ENCODE data around the gene NMS. TPM values are rescaled to one million over a fixed set of nuclear protein-coding genes. Genes with fewer than 3 reads are reported as not detected.

NMS gene
- total and polyA plus RNA-seq, 2 donors (not counting 1 experiment from before 2014, with no cell fraction given) = not detected

GRCh38 chr2:100502782-100503181 is 32.5 kb downstream of the NMS start:
- Histone ChIP-seq H3K27me3 (replicated peaks in 1 of 4; ENCODE audit: control extremely low read depth in 1 of 4, control insufficient read depth in 3 of 4, insufficient read depth in 4 of 4, low read length in 3 of 4) (peaks cover 0 to 13% (median 4%) of the 10 kb centered on the region in 4 experiments), H3K9ac (ENCODE audit: low read length) (no peak overlapping the region), H2AFZ (ENCODE audit: insufficient read depth, low read depth, low read length, poor library complexity, severe bottlenecking) (no peak overlapping the region), H3K4me3 (ENCODE audit: control extremely low read depth in 1 of 5, extremely low read depth in 1 of 5, insufficient read depth in 1 of 5, low read depth in 2 of 5, low read length in 4 of 5) (no peak overlapping the region), H3K9me3 (ENCODE audit: control extremely low read depth in 1 of 3, control insufficient read depth in 2 of 3, insufficient read depth in 1 of 3, low read length in 2 of 3) (peaks cover 0 to 18% (median 14%) of the 10 kb centered on the region in 3 donors), H4K20me1 (ENCODE audit: control insufficient read depth, insufficient read depth, low read length, poor library complexity, severe bottlenecking) (no peaks in the 10 kb centered on the region), H3K79me2 (ENCODE audit: control insufficient read depth, insufficient read depth, low read length) (no peaks in the 10 kb centered on the region), H3K4me1 (ENCODE audit: control insufficient read depth in 2 of 2, insufficient read depth in 2 of 2, low read length in 2 of 2) (no peaks in the 10 kb centered on the region), H3K36me3 (replicated peaks in 1 of 2; ENCODE audit: control extremely low read depth in 1 of 2, control insufficient read depth in 1 of 2, extremely low read depth in 1 of 2, insufficient read depth in 2 of 2, low read length in 1 of 2) (no peaks in the 10 kb centered on the region), H3K27ac (ENCODE audit: low read length in 2 of 2) (no peak overlapping the region), H3K4me2 (replicated peaks; ENCODE audit: low read depth, low read length, poor library complexity, severe bottlenecking) (no peak overlapping the region)
- Mint-ChIP-seq H3K9me3 (ENCODE audit: insufficient read depth) (peaks cover 12% of the 10 kb centered on the region), H3K4me1 (no peaks in the 10 kb centered on the region), H3K4me3 (no peak overlapping the region), H3K27ac (no peak overlapping the region), H3K27me3 (peaks cover 43% of the 10 kb centered on the region)
- intact Hi-C loops (cut with micrococcal nuclease) = no loop called here
- ChIA-PET CTCF (interaction anchor here (0.6 kb wide), 1 partner anchor 463 kb away, joined by 3 read pairs; no protein-coding TSS in a partner anchor), POLR2A (no interaction called here)
- no peak for TF ChIP-seq CTCF (IDR thresholded peaks at IDR 0.05)
- no peak for TF ChIP-seq EZH2 (IDR thresholded peaks at IDR 0.05; ENCODE audit: borderline replicate concordance, insufficient read depth, low read depth, low read length, poor library complexity, severe bottlenecking)
- no peak for ATAC-seq (ENCODE audit: low read depth)
- DNase-seq = no peak
- no CpG with 5 or more reads among the region's 2 CpGs for WGBS (ENCODE audit: insufficient coverage)

- H3K27me3 ChIP-seq (replicated peaks in 1 of 4; ENCODE audit: control extremely low read depth in 1 of 4, control insufficient read depth in 3 of 4, insufficient read depth in 4 of 4, low read length in 3 of 4) = peaks cover 0 to 13% (median 3%) of the 10 kb centered on the region in 4 experiments
- no peaks in the 10 kb centered on the region for H3K4me1 ChIP-seq (ENCODE audit: control insufficient read depth in 2 of 2, insufficient read depth in 2 of 2, low read length in 2 of 2)
- no peak for ATAC-seq (ENCODE audit: low read depth)
- Mint-ChIP-seq H3K4me1 (no peaks in the 10 kb centered on the region), H3K27ac (no peak overlapping the region), H3K27me3 (peaks cover 38% of the 10 kb centered on the region), H3K4me3 (no peak overlapping the region), H3K9me3 (ENCODE audit: insufficient read depth) (peaks cover 9% of the 10 kb centered on the region)
- no peak for DNase-seq
- ChIA-PET POLR2A (no interaction called here), CTCF (no interaction called here)
- H3K36me3 ChIP-seq (replicated peaks in 1 of 2; ENCODE audit: control extremely low read depth in 1 of 2, control insufficient read depth in 1 of 2, extremely low read depth in 1 of 2, insufficient read depth in 2 of 2, low read length in 1 of 2) = no peaks in the 10 kb centered on the region
- TF ChIP-seq CTCF (IDR thresholded peaks at IDR 0.05) (no peak), EZH2 (IDR thresholded peaks at IDR 0.05; ENCODE audit: borderline replicate concordance, insufficient read depth, low read depth, low read length, poor library complexity, severe bottlenecking) (no peak)
- no peaks in the 10 kb centered on the region for H3K79me2 ChIP-seq (ENCODE audit: control insufficient read depth, insufficient read depth, low read length)
- H3K9me3 ChIP-seq (ENCODE audit: control extremely low read depth in 1 of 3, control insufficient read depth in 2 of 3, insufficient read depth in 1 of 3, low read length in 2 of 3) = peaks cover 0 to 28% (median 14%) of the 10 kb centered on the region in 3 donors
- H2AFZ ChIP-seq (ENCODE audit: insufficient read depth, low read depth, low read length, poor library complexity, severe bottlenecking) = no peak overlapping the region
- H3K4me2 ChIP-seq (replicated peaks; ENCODE audit: low read depth, low read length, poor library complexity, severe bottlenecking) = no peak overlapping the region
- no peak overlapping the region for H3K9ac ChIP-seq (ENCODE audit: low read length)
- intact Hi-C loops (cut with micrococcal nuclease) = no loop called here
- H3K4me3 ChIP-seq (ENCODE audit: control extremely low read depth in 1 of 5, extremely low read depth in 1 of 5, insufficient read depth in 1 of 5, low read depth in 2 of 5, low read length in 4 of 5) = no peak overlapping the region
- no peak overlapping the region for H3K27ac ChIP-seq (ENCODE audit: low read length in 2 of 2)
- H4K20me1 ChIP-seq (ENCODE audit: control insufficient read depth, insufficient read depth, low read length, poor library complexity, severe bottlenecking) = no peaks in the 10 kb centered on the region
Measured at GRCh38 chr2:100504542-100504941, 34.3 kb downstream of the NMS start.
